OCI-M1 (cell line): ENCODE results near the gene GPR15LG.
"Not testable (repeated sequence)": the region's sequence is repeated elsewhere in the genome, so short reads cannot be mapped to it uniquely, and the experiment has no call there.

Experiments used
- DNase-seq: peaks from one replicate; lab custom pipeline; 2025; lab: John Stamatoyannopoulos, UW

The GPR15LG gene

DNA sequence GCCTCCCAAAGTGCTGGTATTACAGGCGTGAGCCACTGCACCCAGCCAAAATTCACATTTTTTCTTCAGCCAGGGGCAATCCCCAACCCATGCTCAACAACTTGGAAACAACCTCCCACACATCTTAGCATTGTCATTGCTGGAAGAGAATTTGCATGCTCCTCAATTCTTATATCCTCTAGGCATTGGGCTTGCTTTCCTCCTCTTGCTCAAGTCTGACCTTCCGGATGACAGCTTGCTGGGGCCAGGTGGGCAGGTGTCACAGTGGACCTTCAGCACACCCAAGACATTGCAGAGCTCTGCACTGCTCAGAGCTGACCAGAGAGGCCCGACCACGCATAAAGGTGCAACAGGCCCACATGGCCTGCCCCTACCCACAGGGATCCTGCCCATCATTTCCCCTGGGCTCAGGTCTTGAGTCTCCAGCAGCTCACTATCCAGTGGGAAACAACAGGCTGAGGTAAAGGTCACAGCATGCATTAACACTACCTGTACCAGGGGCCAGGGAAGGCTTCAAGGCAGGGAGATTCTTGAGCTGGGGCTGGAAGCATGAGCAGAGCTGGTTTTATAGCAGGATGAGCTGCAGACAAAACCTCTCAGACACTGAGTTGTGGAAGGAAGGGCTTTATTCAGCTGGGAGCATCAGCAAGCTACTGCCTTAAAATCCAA lies 6.8 kb upstream of the GPR15LG start:
- no peak for DNase-seq

DNA sequence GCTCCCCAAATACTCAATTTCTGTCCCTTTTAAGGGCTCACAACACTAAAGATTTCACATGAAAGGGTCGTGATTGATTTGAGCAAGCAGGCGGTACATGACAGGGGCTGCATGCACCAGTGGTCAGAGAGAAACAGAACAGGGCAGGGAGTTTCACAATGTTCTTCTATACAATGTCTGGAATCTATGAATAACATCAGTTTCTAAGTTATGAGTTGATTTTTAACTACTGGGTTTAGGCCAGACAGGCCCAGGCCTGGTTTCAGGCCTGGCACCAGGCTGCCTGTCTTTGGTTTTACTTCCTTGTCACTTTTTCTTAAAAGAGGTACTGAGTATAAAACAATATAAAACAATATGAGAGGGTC lies 6.3 kb upstream of the GPR15LG start:
- not testable (repeated sequence) for DNase-seq

DNA sequence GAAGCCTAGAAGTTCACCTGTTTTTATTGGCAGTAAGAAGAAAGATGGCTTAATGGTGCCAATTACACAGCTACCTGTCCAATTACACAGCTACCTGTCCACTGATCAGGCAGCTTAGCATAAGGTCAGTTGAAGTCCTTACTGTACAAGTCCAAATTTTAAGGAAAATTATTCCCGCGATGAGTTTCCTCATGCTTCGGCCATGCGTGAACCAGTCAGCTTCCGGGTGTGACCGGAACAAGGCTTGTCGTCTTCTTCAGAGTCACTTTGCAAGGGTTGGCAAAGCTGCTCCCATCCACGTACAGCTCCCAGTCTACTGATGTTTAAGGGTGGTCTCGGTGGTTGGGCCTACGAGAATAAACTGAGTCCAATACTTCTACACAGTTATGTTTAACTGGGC lies 5.2 kb upstream of the GPR15LG start:
- not testable (repeated sequence) for DNase-seq

DNA sequence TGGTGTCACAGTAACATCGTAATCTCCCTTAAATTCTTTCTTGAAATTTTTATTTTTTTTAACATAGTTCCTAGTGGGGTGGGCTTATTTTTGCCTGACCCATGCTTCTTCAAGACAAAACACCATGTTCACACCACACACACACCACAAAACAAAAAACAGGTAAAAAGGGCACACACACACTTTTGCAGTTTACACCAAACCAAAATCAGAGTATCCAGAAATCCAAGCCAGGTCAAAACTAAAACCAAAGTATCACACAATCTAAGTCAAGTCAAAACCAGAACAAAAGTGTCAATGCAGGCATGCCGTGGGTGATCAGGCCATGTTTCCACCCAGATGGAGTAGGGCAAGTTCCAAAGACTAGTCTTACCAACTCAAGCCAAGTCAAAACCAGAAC lies 2.4 kb upstream of the GPR15LG start:
- not testable (repeated sequence) for DNase-seq

DNA sequence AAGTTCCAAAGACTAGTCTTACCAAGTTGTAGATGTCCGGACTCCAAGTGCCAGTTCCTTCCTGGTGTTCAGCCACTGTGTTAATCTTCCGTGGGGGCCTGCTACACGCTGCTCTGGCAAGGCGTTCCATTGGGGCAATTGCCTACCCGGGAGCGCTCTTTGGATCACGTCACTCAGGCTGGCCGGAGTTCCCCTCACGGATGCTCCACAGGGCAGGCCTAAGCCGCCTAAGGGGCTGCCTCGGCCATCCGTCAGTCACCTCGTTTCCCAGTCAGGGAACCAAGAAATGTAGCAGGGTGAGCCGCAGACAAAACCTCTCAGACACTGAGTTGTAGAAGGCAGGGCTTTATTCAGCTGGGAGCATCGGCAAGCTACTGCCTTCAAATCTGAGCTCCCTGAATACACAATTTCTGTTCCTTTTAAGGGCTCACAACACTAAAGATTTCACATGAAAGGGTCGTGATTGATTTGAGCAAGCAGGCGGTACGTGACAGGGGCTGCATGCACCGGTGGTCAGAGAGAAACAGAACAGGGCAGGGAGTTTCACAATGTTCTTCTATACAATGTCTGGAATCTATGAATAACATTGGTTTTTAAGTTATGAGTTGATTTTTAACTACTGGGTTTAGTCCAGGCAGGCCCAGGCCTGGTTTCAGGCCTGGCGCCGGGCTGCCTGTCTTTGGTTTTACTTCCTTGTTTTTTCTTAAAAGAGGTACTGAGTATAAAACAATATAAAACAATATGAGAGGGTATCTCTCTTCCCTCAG lies 1.7 kb upstream of the GPR15LG start:
- not testable (repeated sequence) for DNase-seq

DNA sequence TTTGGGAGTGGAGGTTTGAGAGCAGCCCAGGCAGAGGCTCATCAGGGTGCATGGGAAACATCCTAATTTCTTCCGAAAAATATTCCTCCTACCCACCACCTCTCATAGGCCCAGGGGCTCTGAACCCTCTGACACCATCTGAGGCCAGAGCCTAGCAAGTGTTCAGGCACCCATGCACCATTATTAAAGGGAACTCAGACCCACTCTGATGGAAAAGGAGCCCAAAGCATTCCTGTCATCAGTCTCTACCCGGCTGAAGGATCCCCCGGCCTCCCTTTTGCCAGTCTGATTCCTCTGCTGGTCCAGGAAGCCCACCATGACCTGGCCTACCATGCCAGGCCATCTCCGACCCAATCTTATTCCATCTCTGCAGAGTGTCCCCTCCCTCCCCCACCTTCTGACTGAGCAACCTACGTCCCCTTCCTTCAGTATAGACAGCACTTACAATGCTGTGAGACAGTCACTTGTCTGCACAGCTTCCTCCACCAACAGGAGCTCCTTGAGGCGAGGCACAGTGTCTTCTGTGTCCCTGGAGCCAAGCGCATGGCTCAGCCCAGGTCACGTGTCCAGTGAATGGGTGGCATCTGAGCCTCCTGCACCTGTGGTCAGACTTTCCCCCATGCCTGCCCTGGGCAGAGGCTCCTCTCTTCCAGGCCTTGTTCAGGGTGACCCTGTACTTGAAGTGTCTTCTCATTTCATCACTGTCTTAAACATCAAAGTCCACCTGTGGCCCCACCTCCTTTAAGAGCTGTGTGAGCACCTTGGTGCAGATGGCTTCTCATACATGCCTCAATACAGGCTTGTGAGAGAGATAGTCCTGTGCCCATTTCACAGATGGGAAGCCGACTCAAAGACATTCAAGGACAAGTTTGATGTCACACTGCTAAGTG lies 889 bp upstream of the GPR15LG start:
- DNase-seq: no peak

DNA sequence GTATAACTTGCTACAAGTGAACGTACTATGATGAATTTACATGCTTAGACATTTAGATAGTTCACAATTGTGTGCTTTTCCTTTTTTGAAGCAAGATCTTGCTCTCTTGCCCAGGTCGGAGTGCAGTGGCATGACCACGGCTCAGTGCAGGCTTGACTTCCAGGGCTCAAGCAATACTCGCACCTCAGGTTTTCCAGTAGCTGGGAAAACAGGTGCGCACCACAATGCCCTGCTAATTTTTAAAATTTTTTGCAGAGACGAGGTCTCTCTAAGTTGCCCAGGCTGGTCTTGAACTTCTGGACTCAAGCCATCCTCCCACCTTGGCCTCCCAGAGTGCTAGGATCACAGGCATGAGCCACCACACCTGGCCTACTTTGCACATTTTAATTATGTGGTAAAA lies 1.8 kb downstream of the GPR15LG start:
- DNase-seq: no peak

DNA sequence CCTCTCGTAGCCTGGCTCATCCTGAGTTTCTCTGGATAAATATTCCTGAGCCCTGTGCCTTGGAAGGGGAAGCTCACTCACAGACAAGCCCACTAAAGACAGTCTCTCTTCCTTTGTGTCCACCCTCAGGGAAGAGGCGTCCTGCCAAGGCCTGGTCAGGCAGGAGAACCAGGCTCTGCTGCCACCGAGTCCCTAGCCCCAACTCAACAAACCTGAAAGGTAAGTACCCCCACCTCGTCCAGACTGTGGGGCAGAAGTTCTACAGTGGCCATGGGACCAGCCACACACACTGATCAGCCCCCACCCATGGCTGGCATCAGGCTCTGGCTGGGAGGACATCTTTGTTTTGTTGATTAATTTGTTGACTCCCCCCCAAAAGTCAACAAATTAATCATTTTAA lies 2.8 kb downstream of the GPR15LG start:
- DNase-seq: no peak

DNA sequence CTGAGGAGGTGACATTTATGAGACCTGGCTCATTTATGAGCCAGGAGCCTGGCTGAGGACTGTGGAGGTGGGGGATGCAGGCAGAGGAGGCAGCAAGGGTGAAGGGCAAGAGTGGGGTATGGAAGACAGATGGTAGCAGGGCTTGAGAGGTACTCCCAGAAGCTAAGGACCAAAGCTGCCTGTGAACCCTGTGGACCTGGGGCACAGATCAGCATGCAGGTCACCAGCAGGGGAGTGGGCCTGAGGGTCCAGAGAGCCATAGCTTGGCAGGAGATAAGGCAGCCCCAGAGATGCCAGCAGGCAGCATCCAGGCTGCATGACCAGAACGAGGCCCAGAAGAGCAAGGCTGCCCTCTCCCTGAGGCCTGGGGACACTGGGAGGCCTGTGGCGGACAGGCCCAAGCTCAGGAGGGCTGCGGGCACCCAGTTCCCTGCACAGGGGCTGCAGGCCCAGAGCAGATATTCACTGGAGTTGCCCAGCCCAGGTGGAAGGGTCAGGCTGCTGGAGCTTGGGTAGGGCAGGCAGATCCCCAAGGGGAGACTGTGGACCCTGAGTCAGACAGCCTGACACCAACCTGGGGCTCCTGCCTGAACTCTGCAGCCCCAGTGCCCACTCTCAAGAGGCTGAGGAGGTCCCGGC lies 3.4 kb downstream of the GPR15LG start:
- no peak for DNase-seq

DNA sequence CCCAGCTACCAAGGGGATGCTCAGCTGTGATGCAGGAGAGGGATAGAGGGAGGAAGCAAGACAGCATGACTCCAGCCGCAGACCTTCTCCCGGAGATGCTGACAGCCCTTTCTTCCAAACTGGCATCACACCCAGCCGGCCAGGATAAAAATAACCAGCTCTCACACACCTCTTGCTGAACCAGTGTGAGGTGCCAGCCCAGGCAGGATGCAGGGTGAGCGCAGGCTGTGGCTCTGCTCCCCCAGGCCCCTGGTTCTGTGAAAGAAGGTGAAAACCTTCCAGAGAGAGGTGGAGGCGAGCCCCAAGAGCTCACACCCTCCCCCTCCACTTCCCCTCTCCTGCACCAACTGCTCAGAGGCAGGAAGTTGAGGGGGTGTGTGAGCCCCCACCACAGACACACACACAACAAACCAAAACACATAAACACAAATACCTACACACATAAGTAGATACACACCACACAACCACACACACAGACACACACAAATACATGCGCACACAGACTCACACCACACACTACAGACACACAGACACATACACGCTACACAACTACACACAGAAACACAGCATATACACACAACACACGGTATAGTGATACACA lies 4.0 kb downstream of the GPR15LG start:
- no peak for DNase-seq

DNA sequence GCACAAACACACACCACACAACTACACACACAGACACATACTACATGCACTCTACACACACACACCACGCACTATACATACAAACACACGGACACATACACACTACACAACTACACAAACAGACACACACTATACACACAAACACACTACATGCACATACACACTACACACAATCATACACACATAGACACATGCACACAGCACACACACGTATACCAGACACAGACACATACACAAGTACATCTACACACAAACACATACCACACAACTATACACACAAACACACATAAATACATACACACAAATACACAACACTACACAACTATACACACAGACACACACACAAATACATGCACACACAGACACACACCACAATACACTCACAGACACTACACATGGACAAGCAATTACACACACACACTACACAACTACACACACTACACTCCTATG lies 4.6 kb downstream of the GPR15LG start:
- no peak for DNase-seq

DNA sequence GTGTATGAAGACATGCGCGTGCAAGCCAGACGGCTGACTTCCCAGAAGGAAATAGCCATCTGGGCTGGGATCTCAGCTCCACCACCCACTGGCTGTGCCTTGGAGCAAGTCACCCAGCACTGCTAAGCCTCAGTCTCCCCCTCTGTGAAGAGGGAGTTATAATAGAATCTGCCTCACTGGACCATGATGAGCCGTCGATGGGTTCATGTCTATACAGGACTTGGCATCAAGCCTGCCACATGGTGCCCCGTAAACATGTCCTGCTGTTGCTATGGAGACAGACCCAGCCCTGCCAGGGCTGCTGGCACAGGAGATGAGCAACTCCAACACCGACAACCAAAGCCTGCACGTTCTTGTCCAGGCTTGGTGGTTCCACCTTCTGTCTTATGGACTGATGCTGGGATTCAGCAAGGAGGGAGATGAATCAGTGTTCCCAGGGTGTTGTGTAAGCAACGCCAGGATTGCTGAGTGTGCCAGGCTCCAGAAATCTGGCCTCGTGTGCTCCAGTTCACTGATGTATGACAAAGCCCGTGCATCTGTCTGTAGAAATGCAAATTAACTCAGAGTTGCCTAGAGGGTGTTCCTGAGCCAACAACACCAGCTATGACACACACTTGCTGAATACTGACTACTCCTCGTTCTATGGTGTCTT lies 5.6 kb downstream of the GPR15LG start:
- no peak for DNase-seq

DNA sequence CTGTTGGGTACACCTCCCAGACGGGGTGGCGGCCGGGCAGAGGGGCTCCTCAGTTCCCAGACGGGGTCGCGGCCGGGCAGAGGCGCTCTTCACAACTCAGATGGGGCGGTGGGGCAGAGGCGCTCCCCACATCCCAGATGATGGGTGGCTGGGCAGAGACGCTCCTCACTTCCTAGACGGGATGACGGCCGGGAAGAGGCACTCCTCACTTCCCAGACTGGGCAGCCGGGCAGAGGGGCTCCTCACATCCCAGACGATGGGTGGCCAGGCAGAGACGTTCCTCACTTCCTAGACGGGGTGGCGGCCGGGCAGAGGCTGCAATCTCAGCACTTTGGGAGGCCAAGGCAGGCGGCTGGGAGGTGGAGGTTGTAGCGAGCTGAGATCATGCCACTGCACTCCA lies 6.8 kb downstream of the GPR15LG start:
- DNase-seq: not testable (repeated sequence)

DNA sequence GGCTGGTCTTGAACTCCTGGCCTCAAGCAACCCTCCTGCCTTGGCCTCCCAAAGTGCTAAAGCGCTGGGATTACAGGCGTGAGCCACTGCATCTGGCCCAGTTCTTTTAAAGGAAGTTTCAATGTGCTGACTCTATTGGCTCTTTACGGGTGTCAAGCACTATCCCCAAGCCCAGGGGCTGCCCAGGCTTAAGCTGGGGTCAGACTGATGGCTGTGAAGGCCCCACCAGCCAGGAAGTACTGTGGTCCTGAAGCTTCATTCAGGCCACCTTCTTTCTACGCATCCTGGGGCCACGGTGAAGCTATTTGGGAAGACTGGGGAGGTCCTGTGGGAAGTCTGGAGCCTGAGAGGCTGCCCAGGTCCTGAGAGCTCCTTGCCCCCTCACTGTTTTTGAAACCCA lies 8.0 kb downstream of the GPR15LG start:
- DNase-seq: no peak

DNA sequence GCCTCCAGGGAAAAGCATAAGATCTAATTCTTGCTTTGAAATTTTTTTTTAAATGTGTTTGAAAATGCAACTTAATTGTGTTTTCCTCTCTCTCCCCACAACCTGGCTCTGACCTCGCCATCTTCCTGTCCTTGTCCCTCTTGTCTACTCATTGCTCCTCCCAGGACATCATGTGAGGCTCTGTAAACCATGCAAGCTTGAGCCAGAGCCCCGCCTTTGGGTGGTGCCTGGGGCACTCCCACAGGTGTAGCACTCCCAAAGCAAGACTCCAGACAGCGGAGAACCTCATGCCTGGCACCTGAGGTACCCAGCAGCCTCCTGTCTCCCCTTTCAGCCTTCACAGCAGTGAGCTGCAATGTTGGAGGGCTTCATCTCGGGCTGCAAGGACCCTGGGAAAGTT lies 10.9 kb downstream of the GPR15LG start:
- DNase-seq: no peak

DNA sequence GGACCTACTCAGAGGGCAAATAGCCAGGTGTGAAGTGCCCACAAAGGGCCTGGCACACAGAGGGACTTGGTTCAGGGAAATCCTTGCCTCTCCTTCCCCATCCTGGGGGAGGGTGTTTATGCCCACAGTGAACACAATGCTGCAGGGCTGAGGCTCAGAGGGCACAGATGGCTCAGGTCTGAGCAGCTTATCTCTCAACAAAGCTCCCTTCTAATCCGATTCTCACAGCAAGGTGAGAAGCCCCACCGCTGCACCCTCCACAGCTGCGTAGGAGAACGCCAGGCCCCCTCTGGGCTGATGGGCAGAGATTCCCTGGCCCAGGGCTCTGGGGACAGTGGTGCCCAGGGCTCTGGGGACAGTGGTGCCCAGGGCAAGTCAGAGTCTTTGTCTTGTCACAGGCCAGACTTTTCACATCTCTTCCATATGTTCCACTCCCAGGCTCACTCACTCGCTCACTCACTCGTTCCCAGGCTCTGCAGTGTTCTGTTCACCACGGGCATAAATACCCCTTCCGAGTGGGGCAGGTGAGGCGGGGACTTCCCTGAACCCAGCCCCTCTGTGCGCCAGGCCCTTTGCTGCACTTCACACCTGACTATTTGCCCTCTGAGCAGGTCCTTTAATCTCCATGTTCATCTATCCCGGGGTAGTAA lies 12.1 kb downstream of the GPR15LG start:
- DNase-seq: no peak

DNA sequence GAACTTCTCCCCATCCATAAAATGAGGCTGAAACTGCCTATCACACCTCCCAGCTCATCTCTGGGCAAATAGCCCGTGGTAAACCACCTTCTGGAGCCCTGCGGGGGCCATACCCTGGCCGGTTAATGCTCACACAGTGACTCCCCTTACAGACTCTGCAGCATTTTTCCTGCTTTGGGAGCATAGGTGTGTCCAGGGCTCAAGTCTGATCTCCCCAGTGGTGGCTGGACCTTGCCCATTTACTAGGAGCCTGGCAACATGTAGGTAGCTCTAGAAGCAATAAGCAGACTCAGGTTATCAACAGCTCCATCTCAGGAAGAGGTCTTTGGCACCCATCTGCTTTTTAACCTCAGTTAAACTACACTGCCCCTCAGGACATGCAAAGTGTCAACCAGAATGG lies 15.2 kb downstream of the GPR15LG start:
- no peak for DNase-seq

DNA sequence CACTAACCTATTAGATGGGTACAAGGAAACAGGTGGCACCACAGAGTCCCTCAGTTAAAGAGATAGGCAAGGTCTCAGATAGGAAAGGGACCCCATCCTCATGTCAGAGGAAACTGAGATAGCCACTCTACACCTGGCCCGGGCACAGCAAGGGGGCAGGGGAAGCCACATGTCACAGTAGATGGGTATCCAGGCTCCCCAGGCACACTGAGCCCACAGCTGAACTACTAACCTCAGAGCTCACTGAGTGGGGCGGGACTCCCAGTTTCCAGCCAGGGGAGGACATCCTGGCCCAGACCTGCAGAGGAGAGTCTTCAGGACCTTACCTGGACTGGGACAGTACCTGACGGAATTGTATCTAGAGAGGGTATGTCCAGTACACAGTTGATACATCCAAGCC lies 17.0 kb downstream of the GPR15LG start:
- DNase-seq: no peak

DNA sequence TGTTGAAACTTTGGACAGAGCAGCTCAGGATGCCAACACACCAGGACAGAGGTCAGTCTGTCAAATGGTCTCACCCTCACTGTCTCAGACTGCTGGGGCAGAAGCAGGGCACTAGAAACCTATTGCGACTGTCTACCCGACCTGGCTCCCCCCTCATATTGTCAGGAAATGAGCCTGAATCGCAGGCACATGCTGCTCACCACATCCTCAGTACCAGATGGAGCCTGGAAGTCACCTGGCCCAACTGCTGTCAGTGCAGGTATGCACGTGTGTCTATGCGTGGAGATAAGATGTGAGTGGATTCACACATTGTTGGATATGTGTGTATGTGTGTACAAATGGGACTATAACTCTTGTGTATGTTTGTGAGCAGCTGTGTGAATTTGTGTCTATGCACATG lies 17.5 kb downstream of the GPR15LG start:
- DNase-seq: no peak

DNA sequence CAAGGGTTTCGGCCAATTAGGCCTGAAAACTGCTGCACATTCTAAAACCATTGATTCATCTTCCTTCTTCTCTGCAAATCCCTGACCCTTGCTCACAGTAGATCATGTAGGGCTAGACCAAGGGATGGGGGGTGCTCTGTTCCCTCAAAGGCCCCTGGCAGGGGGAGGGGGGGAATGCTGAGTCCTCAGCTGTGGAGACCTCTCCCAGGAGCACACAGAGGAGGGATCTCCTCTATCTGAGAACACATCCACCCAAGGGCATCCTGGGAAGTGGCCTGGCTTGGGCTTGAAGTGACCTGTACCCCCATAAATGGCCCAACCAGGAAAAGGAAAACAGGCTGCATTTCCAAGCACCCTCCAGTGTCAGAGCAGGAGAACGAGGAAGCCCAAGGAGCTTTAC lies 19.7 kb downstream of the GPR15LG start:
- DNase-seq: no peak
